GM19395 (cell line): ENCODE data around the gene NRN1L.
A peak's percentile ranks its signal among the peaks of the same experiment; 100 is the strongest.
"Not testable (repeated sequence)": the region's sequence is repeated elsewhere in the genome, so short reads cannot be mapped to it uniquely, and the experiment has no call there.

Experiments used
- ATAC-seq: cut with Tn5 transposase; IDR thresholded peaks from one replicate; pipeline ENCODE4 v1.9.1; 2021; ENCODE audit warnings: mild to moderate bottlenecking, moderate library complexity; ENCODE audit not compliant: unreplicated experiment

NRN1L gene

GRCh38 chr16:67884684-67885083, at the start of gene NRN1L:
NRN1L (plus strand) TSS chr16:67884885; CDS start chr16:67884904, 19 bp downstream.
- ATAC-seq, result no peak

- ATAC-seq, result not testable (repeated sequence)
Observed at GRCh38 chr16:67837190-67837589, 47.5 kb upstream of the NRN1L start.

GRCh38 chr16:67837811-67838210, 46.9 kb upstream of the NRN1L start:
- ATAC-seq, result no peak

GRCh38 chr16:67841198-67841815, 43.4 kb upstream of the NRN1L start:
- ATAC-seq, result no peak

- ATAC-seq, result peak; percentile 53
Observed at GRCh38 chr16:67841816-67842508, 42.7 kb upstream of the NRN1L start, which contains the start of gene THAP11. THAP11 (plus strand) TSS chr16:67842320; CDS start chr16:67842555, 235 bp downstream.

GRCh38 chr16:67842509-67843342, 42.0 kb upstream of the NRN1L start:
- ATAC-seq, result peak; percentile 9

- no peak for ATAC-seq
Observed at GRCh38 chr16:67843343-67843765, 41.3 kb upstream of the NRN1L start.

GRCh38 chr16:67844497-67844896, 40.2 kb upstream of the NRN1L start:
- ATAC-seq, result no peak

- no peak for ATAC-seq
Observed at GRCh38 chr16:67845291-67846062, 39.2 kb upstream of the NRN1L start.

- no peak for ATAC-seq
Observed at GRCh38 chr16:67846063-67846319, 38.7 kb upstream of the NRN1L start.

- peak; percentile 62 for ATAC-seq
Observed at GRCh38 chr16:67846320-67847063, 38.2 kb upstream of the NRN1L start, which contains the start of gene NUTF2. NUTF2 (plus strand) TSS chr16:67846933; CDS start chr16:67865131, 18,198 bp downstream.

- ATAC-seq, result peak; percentile 32
Observed at GRCh38 chr16:67847064-67847861, 37.4 kb upstream of the NRN1L start, which contains the start of gene CENPT. CENPT (minus strand) TSS chr16:67847693; CDS start chr16:67833859, 13,834 bp downstream.

- no peak for ATAC-seq
Observed at GRCh38 chr16:67848118-67848517, 36.6 kb upstream of the NRN1L start.

- ATAC-seq, result no peak
Observed at GRCh38 chr16:67853670-67854069, 31.0 kb upstream of the NRN1L start.

GRCh38 chr16:67855789-67856188, 28.9 kb upstream of the NRN1L start:
- ATAC-seq, result no peak

GRCh38 chr16:67856927-67857546, 27.6 kb upstream of the NRN1L start:
- ATAC-seq, result no peak

GRCh38 chr16:67857547-67858233, 27.0 kb upstream of the NRN1L start:
- ATAC-seq, result no peak

GRCh38 chr16:67858500-67858899, 26.2 kb upstream of the NRN1L start:
- no peak for ATAC-seq
